Psoas muscle (tissue), 8 donors: ENCODE data around the gene SPZ1. TPM values are rescaled to one million over a fixed set of nuclear protein-coding genes. Genes with fewer than 3 reads are reported as not detected.
A peak's percentile ranks its signal among the peaks of the same experiment; 100 is the strongest.
"Not testable (repeated sequence)": the region's sequence is repeated elsewhere in the genome, so short reads cannot be mapped to it uniquely, and the experiment has no call there.

Source experiments
- ATAC-seq, 4 donors: fragments of 200-7000 bp; cut with Tn5 transposase; one replicate each; pipeline ENCODE4 v1.9.1; 2020; ENCODE audit warnings: moderate library complexity in 3 of 4, mild to moderate bottlenecking in 2 of 4
- DNase-seq, 2 donors: peaks; one replicate each; pipeline ENCODE4 v3.0.0-alpha.2; 2020
- H3K27ac ChIP-seq: fragments of 200-600 bp; one replicate; pipeline ENCODE4 v1.8.0; 2022
- H3K27me3 ChIP-seq, 3 donors: fragments of 200-600 bp in 1 of 3; one replicate each; pipeline versions ENCODE4 v1.6.1 to v1.8.0; 2013 to 2022; ENCODE audit warnings: low read length in 2 of 3, mild to moderate bottlenecking in 2 of 3, moderate library complexity in 1 of 3; ENCODE audit not compliant: insufficient read depth in 3 of 3
- H3K36me3 ChIP-seq, 2 donors: fragments of 200-600 bp in 1 of 2; one replicate each; pipeline versions ENCODE4 v1.6.1 to v1.8.0; 2013 to 2022; ENCODE audit warnings: low read depth in 1 of 2, mild to moderate bottlenecking in 1 of 2, moderate library complexity in 1 of 2; ENCODE audit not compliant: insufficient read depth in 1 of 2
- H3K4me1 ChIP-seq: fragments of 200-600 bp; one replicate; pipeline ENCODE4 v1.8.0; 2022
- H3K4me3 ChIP-seq: fragments of 200-600 bp; one replicate; pipeline ENCODE4 v1.8.0; 2022; ENCODE audit warnings: mild to moderate bottlenecking
- H3K9me3 ChIP-seq: fragments of 200-600 bp; one replicate; pipeline ENCODE4 v1.8.0; 2022
- CTCF ChIP-seq: fragments of 200-600 bp; IDR thresholded peaks from one replicate; pipeline ENCODE4 v1.8.0; 2022; ENCODE audit warnings: antibody characterized with exemption
- WGBS, 3 donors: extraction: QIAGEN DNeasy Blood & Tissue Kit; methylation state at CpG; one replicate each; pipeline versions ENCODE4 v1.1.6 to v1.1.7; 2013; 5-methylcytosine and 5-hydroxymethylcytosine counted together
- intact Hi-C, 2 donors: fragments of 100-400 bp; cut with DNase I; formaldehyde crosslinking; loops; one replicate each; pipeline versions ENCODE4 v1.11.0 to v1.14.2; 2022
- polyA plus RNA-seq, 3 donors: library from polyadenylated mRNA; stranded (reverse); fragments of 200-250 nt; gene quantifications; one replicate each; pipeline ENCODE4 v1.2.3, GENCODE V29; 2013
- total RNA-seq, 4 donors: library from RNA; stranded (reverse); fragmentation: NEBNext Ultra II Directional in 2 of 4; extraction: Animal tissue kit (Norgen Biotek cat#: 25700) in 2 of 4; gene quantifications; one replicate each; pipeline versions ENCODE4 v1.2.1 to v1.2.4, GENCODE V29; 2021 to 2023
- donor health status: healthy with polysubstance abuse.
- donor health status: DM: no; HTN: no; CAD: no; lungs with moderate emphysema.
- donor health status: Bipolar disorder and iron deficiency.
- donor health status: healthy.
- donor health status: DM: yes; HTN: yes; CAD: no.
- donor health status: DM: no; HTN: no; CAD: no.
- donor health status: DM: no; HTN: no; CAD: no.
- donor health status: DM: yes; HTN: yes; CAD: no.

The SPZ1 gene
- total and polyA plus RNA-seq, 7 donors: not detected

- no peaks in the 10 kb centered on the region for H3K4me1 ChIP-seq
- peaks cover 0 to 4% (median 0%) of the 10 kb centered on the region in 3 donors for H3K27me3 ChIP-seq
- H3K36me3 ChIP-seq: peaks cover 0 to 4% of the 10 kb centered on the region in 2 donors
- intact Hi-C loops: no loop called here
- H3K27ac ChIP-seq: no peak overlapping the region
- WGBS, 3 donors: 74 to 77% (median 77%) methylated on average over 4 of the region's 4 CpGs
- no peak for TF ChIP-seq CTCF
- no peak overlapping the region for H3K4me3 ChIP-seq
- H3K9me3 ChIP-seq: no peaks in the 10 kb centered on the region
- ATAC-seq (no peak), DNase-seq (no peak)
These were observed 21.4 kb downstream of the SPZ1 start for GRCh38 chr5:80341016-80341775.

- WGBS, 3 donors: 91 to 93% (median 92%) methylated on average over 3 of the region's 3 CpGs
- peaks cover 0 to 4% of the 10 kb centered on the region in 2 donors for H3K36me3 ChIP-seq
- no peak for TF ChIP-seq CTCF
- intact Hi-C loops: no loop called here
- peaks cover 0 to 4% (median 0%) of the 10 kb centered on the region in 3 donors for H3K27me3 ChIP-seq
- H3K4me3 ChIP-seq: no peak overlapping the region
- no peak for DNase-seq
- H3K9me3 ChIP-seq: no peaks in the 10 kb centered on the region
- no peaks in the 10 kb centered on the region for H3K4me1 ChIP-seq
- ATAC-seq: no peak
- H3K27ac ChIP-seq: no peak overlapping the region
These were observed 23.3 kb downstream of the SPZ1 start for GRCh38 chr5:80343067-80343466.

- intact Hi-C loops: no loop called here
- Histone ChIP-seq H3K4me3 (no peak overlapping the region), H3K9me3 (no peaks in the 10 kb centered on the region), H3K27ac (no peak overlapping the region), H3K27me3 (peaks cover 0 to 4% (median 0%) of the 10 kb centered on the region in 3 donors), H3K36me3 (peaks cover 0 to 4% of the 10 kb centered on the region in 2 donors), H3K4me1 (no peaks in the 10 kb centered on the region)
- ATAC-seq: no peak
- 58 to 63% (median 62%) methylated on average over 2 of the region's 2 CpGs for WGBS, 3 donors
- DNase-seq: no peak
- peak; percentile 6 for TF ChIP-seq CTCF
These were observed 26.3 kb downstream of the SPZ1 start for GRCh38 chr5:80346055-80346454.

GRCh38 chr5:80348171-80348570 is 28.4 kb downstream of the SPZ1 start:
- no peak for TF ChIP-seq CTCF
- 63 to 92% (median 82%) methylated on average over 1 of the region's 1 CpG for WGBS, 3 donors
- Histone ChIP-seq H3K27ac (no peak overlapping the region), H3K4me3 (no peak overlapping the region), H3K9me3 (no peaks in the 10 kb centered on the region), H3K27me3 (no peaks in the 10 kb centered on the region), H3K36me3 (peaks cover 0 to 1% of the 10 kb centered on the region in 2 donors), H3K4me1 (no peaks in the 10 kb centered on the region)
- intact Hi-C loops: no loop called here
- DNase-seq (no peak), ATAC-seq (no peak)

GRCh38 chr5:80351019-80351418 is 31.2 kb downstream of the SPZ1 start:
- ATAC-seq, H3K27me3 ChIP-seq, H3K4me3 ChIP-seq, H3K4me1 ChIP-seq, H3K9me3 ChIP-seq, H3K27ac ChIP-seq, intact Hi-C loops, H3K36me3 ChIP-seq, DNase-seq: not testable (repeated sequence)
- 84 to 89% (median 88%) methylated on average over 15 of the region's 15 CpGs for WGBS, 3 donors
